Activated CD4-positive, CD25-positive, alpha-beta regulatory T cell treated with anti-CD3 and anti-CD28 coated beads, Interleukin-2, amount 50 U/mL, for 72 hours (primary cell): ENCODE results near the gene CAPN9.
"Not testable (repeated sequence)": the region's sequence is repeated elsewhere in the genome, so short reads cannot be mapped to it uniquely, and the experiment has no call there.

Experiments used
- DNase-seq: peaks from one replicate; pipeline ENCODE4 v3.0.0; 2021

The CAPN9 gene

DNA sequence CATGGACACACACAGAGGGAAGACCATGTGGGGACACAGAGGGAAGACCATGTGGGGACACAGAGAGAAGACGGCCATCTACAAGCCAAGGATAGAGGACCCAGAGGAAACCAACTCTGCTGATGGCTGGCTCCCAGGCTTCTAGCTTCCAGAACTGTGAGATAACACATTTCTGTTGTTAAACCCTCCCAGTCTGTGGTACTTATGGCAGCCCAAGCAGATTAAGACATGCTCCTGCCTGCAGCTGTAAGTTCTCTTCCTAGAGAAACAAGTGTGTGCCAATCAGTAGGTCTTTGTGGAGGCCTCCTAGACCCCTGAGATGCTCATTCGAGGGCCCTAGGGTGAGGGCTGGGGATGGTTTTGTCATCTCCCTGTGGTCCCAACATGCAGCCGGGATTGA lies 35.9 kb upstream of the CAPN9 start:
- DNase-seq = no peak

DNA sequence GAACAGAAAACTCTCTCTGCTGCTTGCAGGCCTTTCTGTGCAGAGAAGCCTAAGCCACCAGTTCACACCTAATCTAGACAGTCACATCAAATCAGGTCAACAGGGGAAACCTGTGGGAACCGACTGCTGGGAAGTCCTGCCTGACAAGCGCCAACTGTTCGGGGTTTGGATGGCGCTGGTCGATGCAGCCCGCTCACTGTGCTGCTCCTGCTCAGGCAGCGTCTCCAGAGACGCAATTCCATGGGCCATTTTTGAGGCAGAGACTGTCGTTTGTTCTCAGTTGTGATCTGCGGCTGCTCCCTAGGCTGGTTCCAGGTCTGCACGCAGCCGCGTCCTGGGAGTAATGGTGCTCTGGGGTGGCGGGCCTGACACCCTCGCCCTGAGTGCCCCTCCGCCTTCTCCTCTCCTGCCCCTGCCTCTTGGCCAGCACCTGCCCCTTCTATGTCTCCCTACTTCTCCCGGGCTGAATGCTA lies 34.7 kb upstream of the CAPN9 start:
- DNase-seq = no peak

DNA sequence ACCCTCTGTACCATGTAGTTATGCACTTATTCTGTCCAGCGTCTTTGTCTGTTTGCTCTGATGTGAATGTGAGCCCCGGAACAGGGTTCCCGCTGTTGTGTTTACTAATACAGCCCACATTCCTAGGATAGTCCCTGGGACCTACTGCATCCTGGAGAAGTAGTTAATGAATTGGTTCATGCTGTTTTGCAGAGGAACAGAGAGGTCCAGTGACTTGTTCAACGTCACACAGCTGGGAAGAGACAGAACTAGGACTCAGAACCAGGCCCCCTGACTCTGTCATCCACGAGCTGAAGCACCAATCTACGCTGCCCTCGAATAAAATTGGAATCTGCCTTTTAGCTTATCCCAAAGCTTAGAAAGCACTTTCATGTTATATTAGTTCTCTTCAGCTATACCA lies 34.0 kb upstream of the CAPN9 start:
- DNase-seq = no peak

- DNase-seq = no peak
Measured at GRCh38 chr1:230713547-230713914, 33.7 kb upstream of the CAPN9 start.

DNA sequence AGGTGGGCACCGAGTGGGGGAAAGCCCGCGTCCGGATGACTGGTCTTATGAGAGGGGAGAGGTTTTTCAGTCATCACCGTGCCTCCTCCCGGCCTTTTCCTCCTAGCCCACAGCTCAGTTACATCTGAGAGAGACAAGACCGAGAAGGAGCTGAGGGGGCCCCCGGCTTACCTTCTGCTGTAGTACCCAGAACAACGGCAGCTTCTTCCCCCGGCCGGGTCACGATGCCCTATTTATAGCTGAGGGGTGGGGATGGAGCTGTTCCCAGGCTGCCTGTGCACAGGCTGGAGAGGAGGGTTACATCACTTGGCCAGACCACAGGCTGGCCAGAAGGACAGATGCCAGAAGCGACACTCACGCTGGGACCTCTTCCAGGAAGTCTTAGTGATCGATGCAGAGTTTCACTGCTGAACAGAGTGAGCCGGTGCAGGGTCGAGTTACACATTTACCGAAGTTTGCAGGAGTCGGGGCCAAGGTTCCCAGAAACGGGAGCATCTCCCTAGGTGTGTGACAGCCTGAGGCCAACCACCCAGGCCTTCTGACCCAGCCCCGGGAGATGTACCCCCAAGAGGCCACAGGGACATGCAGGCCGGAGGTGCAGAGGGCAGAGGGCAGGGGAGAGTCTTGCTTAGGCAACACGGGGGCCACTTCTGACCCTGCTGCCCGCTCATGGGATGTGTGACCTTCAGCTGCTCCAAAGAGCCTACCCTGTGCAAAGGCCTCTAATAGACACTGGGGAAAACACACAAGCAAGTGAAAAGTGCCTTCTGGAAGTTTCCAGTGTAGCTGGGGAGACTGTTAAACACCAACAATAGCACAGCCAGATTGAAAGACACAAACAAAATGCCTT lies 33.0 kb upstream of the CAPN9 start, which contains the start of gene AGT:
TSS of gene AGT (minus strand) at position 208 of the 850 bp plus-strand sequence. CDS start 3,299 bp downstream, outside the sequence.
- no peak for DNase-seq

DNA sequence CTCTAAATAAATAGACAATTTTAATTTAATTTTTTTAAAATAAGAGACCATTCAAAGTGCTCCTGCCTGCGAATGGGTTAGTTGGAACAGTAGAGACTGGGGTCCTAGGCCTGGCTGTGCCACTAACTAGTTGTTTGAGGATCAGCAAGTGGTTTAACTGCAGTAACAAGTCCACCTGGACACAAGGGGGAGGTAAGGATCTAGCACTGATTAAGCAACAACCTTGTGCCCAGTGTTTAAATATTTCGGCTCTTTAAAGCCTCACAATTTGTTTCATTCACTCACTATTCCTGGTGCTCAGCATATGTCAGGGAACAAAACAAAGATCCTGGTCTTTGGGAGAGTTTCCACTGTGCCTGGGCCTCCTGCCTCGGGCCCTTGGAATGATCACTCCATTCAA lies 31.7 kb upstream of the CAPN9 start:
- no peak for DNase-seq

DNA sequence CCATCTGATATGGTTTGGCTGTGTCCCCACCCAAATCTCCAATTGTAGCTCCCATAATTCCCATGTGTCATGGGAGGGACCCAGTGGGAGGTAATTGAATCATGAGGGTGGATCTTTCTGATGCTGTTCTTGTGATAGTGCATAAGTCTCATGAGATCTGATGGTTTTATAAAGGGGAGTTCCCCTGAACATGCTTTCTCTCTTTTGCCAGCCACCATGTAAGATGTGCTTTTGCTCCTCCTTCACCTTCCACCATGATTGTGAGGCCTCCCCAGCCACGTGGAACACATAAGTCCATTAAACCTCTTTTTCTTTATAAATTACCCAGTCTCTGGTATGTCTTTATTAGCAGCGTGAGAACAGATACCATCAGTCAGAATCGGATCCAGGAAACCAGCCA lies 30.7 kb upstream of the CAPN9 start:
- not testable (repeated sequence) for DNase-seq

DNA sequence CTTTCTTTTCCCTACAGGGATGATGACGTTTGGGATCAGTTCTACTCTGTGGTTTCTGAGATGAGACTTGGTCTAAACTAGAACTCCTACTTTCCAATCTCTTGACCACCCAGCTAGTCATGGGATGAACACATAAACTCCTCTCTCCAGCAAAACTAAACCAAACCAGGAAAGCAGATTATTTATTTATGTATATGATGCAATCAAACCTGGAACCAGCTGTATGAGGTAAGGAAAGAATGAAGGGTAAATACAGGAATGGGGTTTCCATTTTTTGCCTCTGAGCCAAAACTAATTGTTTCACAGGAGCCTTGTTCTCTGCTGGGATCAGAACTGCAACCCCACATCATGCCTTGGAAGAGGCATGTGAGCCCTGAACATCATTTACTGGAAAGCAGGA lies 29.9 kb upstream of the CAPN9 start:
- no peak for DNase-seq

- not testable (repeated sequence) for DNase-seq
Measured at GRCh38 chr1:230721849-230722522, 25.2 kb upstream of the CAPN9 start.

GRCh38 chr1:230725256-230726012 lies 21.8 kb upstream of the CAPN9 start:
- no peak for DNase-seq

GRCh38 chr1:230728710-230729392 lies 18.3 kb upstream of the CAPN9 start:
- no peak for DNase-seq

DNA sequence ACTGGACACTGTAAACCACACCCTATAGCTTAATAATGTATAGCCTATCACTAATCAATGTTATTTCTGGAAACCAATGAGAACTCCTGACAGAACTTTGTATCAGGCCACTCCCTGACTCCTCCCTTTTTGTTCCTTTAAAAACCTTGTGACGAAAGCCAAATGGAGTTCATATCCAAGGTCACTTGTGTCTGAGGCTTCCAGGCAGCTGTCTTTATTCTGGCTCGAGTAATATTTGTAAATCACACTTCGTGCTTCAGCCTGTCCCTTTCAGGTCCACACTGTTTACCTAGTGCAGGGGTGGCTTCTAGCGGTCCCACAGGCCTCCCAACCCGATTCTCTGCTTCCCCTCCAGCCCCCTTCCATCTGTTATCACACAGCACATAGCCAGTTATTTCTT lies 16.2 kb upstream of the CAPN9 start:
- no peak for DNase-seq

DNA sequence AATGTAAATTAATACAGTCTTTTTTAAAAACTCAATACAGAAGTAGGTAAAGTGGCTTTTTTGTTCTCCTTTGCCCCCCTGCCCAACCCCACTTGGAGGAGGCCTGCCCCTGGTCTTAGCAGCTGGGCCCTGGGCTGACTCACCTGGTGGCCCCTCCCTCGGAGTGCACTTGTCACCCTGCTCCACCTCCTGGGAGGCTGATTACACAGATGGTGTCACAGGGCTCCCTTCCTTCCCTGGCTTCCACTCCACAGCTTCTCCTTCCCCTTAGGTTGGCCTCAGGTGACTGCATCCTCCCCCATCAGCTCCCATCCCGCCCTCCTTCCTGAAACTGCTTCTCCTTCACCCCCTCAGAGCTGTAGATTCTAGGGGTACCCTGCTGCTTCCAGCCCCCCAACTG lies 11.7 kb upstream of the CAPN9 start:
- no peak for DNase-seq

DNA sequence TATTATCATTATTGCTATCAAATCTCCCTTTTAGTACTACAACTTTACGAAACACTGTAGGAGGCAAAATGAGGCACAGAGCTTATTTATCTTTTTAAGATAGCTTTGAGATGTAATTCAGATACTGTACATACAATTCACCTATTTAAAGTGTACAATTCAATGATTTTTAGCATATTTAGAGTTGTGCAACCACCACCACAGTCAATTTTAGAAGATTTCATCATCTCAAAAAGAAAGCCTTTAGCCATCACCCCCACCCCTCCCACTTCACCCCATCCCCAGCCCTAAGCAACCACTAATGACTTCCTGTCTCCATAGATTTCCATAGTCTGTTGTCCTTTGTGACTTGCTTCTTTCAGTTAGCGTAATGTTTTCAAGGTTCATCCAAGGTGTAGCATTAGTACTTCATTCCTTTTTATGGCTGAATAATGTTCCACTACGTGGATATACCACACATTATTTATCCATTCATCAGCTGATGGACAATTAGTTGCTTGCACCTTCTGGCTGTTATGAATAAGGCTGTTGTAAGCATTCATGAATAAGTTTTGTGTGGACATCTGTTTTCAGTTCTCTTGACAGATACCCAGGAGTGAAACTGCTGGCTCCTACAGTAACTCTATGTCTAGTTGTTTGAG lies 9.4 kb upstream of the CAPN9 start:
- DNase-seq = no peak

GRCh38 chr1:230739564-230740290 lies 7.5 kb upstream of the CAPN9 start:
- no peak for DNase-seq

DNA sequence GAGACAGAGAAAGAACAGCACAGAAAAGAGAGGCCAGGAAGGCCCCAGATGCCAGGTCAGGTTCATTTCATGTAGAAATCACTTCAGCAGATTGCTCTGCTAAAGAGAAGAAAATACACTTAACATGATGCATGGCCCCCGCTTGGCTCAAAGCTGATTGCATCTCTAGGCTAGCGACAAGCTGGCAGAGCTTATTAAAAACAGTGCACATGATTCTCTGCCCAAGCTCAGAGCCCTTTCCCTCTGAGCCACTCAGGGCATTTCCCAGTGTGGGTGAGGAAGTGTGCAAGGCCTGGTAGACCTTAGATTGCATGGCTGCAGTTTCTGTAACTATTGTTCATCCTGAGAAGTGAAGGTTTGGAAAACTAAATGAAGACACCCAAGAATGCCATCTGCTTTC lies 3.3 kb upstream of the CAPN9 start:
- no peak for DNase-seq

DNA sequence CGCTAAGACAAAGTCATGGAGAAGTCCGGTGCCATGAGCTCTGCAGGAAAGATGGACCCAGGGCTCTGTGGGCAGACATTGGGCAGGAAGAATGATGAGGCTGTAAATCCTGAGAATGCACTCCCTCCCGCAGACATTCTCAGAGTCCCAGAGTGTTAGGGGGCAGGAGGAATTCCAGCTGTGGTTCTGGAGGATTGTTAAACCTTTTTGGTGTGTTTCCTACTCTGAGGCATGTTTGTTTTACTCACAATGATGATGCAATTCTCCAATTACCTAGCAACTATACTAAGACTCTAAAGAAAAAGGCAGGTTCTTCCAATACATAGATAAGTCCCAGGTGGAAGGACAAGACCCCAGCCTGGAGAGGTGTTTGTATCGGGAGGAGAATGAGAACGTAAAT lies 2.8 kb upstream of the CAPN9 start:
- no peak for DNase-seq

DNA sequence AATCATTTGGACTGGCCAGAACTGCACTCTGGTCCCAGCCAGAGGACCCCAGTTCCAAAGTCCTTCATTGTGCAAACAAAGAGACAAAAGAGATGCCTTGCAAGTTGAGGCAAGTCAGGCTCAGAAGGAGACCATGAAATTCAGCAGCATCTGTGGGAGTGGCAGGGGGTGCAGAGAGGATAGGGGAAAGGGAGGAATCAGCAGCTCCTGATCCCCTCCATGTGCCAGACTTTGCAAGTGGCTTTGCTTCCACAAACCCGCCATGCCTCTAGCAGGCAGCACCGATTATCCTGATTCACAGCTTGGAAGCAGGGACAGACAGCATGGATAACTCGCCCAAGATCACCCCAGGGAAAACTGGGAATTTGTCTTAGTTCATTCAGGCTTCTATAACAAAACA lies 2.1 kb upstream of the CAPN9 start:
- no peak for DNase-seq

- no peak for DNase-seq
Measured at GRCh38 chr1:230746617-230747016, 571 bp upstream of the CAPN9 start.

- no peak for DNase-seq
Measured at GRCh38 chr1:230747890-230748800, 957 bp downstream of the CAPN9 start.

DNA sequence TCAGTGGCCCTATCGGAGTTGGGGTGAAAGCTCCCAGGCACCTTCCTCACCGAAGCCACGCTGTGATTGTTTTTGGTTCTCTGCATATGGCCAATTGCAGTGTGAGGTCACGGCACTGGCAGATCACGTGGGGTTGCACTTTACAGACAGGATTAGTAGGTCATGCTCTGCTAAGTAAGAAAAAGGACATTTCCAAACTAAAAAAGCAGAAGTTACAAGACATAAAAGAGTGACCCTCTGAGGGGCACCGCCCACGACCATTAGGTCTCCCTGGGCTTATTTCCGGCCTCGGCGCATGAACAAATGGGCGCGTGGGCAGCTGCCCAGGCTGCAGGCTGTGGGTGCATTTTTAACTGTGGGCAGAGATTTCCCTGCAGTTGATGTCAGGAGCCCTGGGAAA lies 2.0 kb downstream of the CAPN9 start:
- no peak for DNase-seq
